Esophagus squamous epithelium (tissue), 4 donors: ENCODE data around the gene SSC4D.

ENCODE experiments used
- POLR2A ChIP-seq, 4 donors: fragments of 450-650 bp; IDR thresholded peaks; one replicate each; pipeline ENCODE4 v1.6.1; 2017; ENCODE audit warnings: antibody characterized with exemption in 4 of 4, mild to moderate bottlenecking in 4 of 4, moderate library complexity in 3 of 4
- TF ChIP-seq, protein P1 (sequence below), 6 experiments: fragments of 450-650 bp in 4 of 6; fragments of 200-600 bp in 2 of 6; sonication (generic) in 2 of 6; IDR thresholded peaks; one replicate each; pipeline ENCODE4 v1.5.1; 2016 to 2019; ENCODE audit warnings: antibody characterized with exemption in 6 of 6, mild to moderate bottlenecking in 4 of 6, moderate library complexity in 4 of 6

DNA sequence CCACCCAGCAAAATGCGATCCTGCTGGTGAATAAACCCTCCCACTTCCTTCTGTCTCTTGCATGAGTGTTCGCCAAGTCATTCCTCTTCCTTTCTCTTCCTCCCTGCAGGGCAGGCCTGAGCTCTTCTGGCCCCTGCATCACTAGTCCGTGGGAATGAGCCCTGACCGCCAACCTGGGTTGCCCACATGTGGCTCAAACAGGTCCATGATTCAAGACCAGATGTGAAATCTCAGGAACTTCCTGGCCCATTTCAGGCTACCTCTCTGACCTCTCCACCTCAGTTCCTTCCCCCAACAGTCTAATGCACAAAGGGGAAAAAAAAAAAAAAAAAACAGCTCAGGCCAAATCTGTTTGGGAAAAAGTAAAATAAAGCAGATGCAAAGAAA is 45.3 kb downstream of the SSC4D start:
- TF ChIP-seq, protein P1, sequence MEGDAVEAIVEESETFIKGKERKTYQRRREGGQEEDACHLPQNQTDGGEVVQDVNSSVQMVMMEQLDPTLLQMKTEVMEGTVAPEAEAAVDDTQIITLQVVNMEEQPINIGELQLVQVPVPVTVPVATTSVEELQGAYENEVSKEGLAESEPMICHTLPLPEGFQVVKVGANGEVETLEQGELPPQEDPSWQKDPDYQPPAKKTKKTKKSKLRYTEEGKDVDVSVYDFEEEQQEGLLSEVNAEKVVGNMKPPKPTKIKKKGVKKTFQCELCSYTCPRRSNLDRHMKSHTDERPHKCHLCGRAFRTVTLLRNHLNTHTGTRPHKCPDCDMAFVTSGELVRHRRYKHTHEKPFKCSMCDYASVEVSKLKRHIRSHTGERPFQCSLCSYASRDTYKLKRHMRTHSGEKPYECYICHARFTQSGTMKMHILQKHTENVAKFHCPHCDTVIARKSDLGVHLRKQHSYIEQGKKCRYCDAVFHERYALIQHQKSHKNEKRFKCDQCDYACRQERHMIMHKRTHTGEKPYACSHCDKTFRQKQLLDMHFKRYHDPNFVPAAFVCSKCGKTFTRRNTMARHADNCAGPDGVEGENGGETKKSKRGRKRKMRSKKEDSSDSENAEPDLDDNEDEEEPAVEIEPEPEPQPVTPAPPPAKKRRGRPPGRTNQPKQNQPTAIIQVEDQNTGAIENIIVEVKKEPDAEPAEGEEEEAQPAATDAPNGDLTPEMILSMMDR (IDR thresholded peaks at IDR 0.05): no peak
- no peak for TF ChIP-seq POLR2A (IDR thresholded peaks at IDR 0.05)
